Measurements from ENCODE around the gene PGAP2.

DNA sequence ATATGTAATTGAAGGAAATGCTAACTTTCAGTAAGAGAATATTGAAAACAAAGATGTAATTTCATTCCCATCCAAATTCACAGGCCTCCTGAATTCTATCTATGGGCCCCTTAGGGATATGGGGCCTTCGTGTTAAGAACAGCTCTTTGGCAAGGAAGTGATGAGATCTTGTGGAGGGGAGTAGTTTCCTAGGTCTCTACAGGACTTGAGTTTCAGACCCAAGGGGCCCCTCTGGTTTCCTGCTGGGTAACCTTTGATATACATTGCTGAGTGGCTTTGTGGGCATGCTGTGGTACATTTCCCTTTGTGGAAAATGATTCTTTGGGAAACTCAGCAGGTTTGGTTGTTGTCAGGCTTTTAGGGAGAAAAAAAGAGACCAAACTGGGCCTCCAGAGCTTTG lies 53.3 kb downstream of the PGAP2 start:
- no peak for TF ChIP-seq EP300 (IDR thresholded peaks at IDR 0.05; ENCODE audit: borderline replicate concordance in 1 of 2, control insufficient read depth in 1 of 2, low read depth in 2 of 2, low read length in 2 of 2)
- TF ChIP-seq, protein P1, sequence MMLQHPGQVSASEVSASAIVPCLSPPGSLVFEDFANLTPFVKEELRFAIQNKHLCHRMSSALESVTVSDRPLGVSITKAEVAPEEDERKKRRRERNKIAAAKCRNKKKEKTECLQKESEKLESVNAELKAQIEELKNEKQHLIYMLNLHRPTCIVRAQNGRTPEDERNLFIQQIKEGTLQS (IDR thresholded peaks at IDR 0.05; ENCODE audit: borderline replicate concordance, extremely low read depth, low read depth, low read length) = no peak
- no peak for TF ChIP-seq EGR1 (IDR thresholded peaks at IDR 0.05; ENCODE audit: borderline replicate concordance in 1 of 2, low read depth in 2 of 2, low read length in 2 of 2)
- TF ChIP-seq, protein P2, sequence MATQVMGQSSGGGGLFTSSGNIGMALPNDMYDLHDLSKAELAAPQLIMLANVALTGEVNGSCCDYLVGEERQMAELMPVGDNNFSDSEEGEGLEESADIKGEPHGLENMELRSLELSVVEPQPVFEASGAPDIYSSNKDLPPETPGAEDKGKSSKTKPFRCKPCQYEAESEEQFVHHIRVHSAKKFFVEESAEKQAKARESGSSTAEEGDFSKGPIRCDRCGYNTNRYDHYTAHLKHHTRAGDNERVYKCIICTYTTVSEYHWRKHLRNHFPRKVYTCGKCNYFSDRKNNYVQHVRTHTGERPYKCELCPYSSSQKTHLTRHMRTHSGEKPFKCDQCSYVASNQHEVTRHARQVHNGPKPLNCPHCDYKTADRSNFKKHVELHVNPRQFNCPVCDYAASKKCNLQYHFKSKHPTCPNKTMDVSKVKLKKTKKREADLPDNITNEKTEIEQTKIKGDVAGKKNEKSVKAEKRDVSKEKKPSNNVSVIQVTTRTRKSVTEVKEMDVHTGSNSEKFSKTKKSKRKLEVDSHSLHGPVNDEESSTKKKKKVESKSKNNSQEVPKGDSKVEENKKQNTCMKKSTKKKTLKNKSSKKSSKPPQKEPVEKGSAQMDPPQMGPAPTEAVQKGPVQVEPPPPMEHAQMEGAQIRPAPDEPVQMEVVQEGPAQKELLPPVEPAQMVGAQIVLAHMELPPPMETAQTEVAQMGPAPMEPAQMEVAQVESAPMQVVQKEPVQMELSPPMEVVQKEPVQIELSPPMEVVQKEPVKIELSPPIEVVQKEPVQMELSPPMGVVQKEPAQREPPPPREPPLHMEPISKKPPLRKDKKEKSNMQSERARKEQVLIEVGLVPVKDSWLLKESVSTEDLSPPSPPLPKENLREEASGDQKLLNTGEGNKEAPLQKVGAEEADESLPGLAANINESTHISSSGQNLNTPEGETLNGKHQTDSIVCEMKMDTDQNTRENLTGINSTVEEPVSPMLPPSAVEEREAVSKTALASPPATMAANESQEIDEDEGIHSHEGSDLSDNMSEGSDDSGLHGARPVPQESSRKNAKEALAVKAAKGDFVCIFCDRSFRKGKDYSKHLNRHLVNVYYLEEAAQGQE (IDR thresholded peaks at IDR 0.05; ENCODE audit: low read depth, low read length) = no peak
- TF ChIP-seq, protein P3, sequence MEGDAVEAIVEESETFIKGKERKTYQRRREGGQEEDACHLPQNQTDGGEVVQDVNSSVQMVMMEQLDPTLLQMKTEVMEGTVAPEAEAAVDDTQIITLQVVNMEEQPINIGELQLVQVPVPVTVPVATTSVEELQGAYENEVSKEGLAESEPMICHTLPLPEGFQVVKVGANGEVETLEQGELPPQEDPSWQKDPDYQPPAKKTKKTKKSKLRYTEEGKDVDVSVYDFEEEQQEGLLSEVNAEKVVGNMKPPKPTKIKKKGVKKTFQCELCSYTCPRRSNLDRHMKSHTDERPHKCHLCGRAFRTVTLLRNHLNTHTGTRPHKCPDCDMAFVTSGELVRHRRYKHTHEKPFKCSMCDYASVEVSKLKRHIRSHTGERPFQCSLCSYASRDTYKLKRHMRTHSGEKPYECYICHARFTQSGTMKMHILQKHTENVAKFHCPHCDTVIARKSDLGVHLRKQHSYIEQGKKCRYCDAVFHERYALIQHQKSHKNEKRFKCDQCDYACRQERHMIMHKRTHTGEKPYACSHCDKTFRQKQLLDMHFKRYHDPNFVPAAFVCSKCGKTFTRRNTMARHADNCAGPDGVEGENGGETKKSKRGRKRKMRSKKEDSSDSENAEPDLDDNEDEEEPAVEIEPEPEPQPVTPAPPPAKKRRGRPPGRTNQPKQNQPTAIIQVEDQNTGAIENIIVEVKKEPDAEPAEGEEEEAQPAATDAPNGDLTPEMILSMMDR (IDR thresholded peaks at IDR 0.05 in 2 of 3, conservative IDR thresholded peaks at IDR 0.05 in 1 of 3; ENCODE audit: control insufficient read depth in 2 of 3, extremely low read depth in 1 of 3, insufficient read depth in 1 of 3, low read depth in 3 of 3, low read length in 3 of 3) = no peak
- TF ChIP-seq RAD21 (IDR thresholded peaks at IDR 0.05; ENCODE audit: insufficient read depth, low read depth, low read length) = no peak
- no peak for TF ChIP-seq SUZ12 (IDR thresholded peaks at IDR 0.05; ENCODE audit: unreplicated experiment)
- no peak for TF ChIP-seq JUNB (IDR thresholded peaks at IDR 0.05)
- no peak for TF ChIP-seq EZH2 (IDR thresholded peaks at IDR 0.05; ENCODE audit: borderline replicate concordance, control insufficient read depth, low read depth, low read length)
- no peak for TF ChIP-seq SIN3A (IDR thresholded peaks at IDR 0.05; ENCODE audit: low read depth, low read length)
- TF ChIP-seq CREB1 (IDR thresholded peaks at IDR 0.05; ENCODE audit: low read depth) = no peak
- TF ChIP-seq DPF2 (IDR thresholded peaks at IDR 0.05) = 0 out of 2 replicates have a peak, but pooled peaks have one; percentile 21
- TF ChIP-seq SMAD1 (IDR thresholded peaks at IDR 0.05; ENCODE audit: low read depth, partially characterized antibody) = no peak
- no peak for TF ChIP-seq POLR2A (IDR thresholded peaks at IDR 0.05; ENCODE audit: low read depth, low read length)

All from GM12878 (cell line).